Left renal pelvis (tissue), 4 donors: ENCODE results near the gene GINS1. TPM values are rescaled to one million over a fixed set of nuclear protein-coding genes. Genes with fewer than 3 reads are reported as not detected.
"Not testable (repeated sequence)": the region's sequence is repeated elsewhere in the genome, so short reads cannot be mapped to it uniquely, and the experiment has no call there.

Experiments used
- DNase-seq, 4 donors: peaks; one replicate each; pipeline ENCODE4 v3.0.0-alpha.2; 2013; ENCODE audit warnings: low read depth in 4 of 4, low spot score in 3 of 4
- polyA plus RNA-seq, 4 donors: library from polyadenylated mRNA; unstranded; fragments of 120-200 nt; gene quantifications; one replicate each; pipeline ENCODE4 v1.2.1, GENCODE V29; 2013; ENCODE audit not compliant: insufficient read length in 4 of 4

Gene GINS1
- polyA plus RNA-seq, 4 donors, result 11.6 to 21.4 (median 19.7) TPM

DNA sequence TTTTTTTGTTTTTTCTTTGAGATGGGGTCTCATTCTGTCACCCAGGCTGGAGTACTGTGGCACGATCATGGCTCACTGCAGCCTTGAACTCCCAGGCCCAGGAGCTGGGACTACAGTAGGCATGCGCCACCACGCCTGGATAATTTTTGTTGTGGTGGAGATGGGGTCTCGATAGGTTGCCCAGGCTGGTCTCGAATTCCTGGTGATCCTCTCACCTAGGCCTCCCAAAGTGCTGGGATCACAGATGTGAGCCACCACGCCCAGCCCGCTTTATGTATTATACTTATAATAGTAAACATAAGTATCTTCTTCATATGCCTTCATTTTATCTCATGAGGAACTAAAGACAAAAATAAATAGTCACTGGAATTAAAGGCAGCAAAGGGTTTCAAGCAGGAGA is 63.5 kb downstream of the GINS1 start:
- no peak for DNase-seq

DNA sequence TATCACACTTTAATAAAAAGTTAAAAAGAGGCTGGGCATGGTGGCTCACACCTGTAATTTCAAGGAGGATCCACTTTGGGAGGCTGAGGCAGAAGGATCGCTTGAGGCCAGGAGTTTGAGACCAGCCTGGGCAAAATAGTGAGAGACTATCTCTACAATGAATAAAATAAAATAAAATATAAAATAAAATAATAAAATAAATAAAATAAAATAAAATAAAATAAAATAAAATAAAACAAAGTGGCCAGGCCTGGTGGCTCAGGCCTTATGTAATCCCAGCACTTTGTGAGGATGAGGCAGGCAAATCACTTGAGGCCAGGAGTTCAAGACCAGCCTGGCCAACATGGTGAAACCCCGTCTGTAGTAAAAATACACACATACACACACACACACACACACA is 65.8 kb downstream of the GINS1 start:
- DNase-seq, result not testable (repeated sequence)

DNA sequence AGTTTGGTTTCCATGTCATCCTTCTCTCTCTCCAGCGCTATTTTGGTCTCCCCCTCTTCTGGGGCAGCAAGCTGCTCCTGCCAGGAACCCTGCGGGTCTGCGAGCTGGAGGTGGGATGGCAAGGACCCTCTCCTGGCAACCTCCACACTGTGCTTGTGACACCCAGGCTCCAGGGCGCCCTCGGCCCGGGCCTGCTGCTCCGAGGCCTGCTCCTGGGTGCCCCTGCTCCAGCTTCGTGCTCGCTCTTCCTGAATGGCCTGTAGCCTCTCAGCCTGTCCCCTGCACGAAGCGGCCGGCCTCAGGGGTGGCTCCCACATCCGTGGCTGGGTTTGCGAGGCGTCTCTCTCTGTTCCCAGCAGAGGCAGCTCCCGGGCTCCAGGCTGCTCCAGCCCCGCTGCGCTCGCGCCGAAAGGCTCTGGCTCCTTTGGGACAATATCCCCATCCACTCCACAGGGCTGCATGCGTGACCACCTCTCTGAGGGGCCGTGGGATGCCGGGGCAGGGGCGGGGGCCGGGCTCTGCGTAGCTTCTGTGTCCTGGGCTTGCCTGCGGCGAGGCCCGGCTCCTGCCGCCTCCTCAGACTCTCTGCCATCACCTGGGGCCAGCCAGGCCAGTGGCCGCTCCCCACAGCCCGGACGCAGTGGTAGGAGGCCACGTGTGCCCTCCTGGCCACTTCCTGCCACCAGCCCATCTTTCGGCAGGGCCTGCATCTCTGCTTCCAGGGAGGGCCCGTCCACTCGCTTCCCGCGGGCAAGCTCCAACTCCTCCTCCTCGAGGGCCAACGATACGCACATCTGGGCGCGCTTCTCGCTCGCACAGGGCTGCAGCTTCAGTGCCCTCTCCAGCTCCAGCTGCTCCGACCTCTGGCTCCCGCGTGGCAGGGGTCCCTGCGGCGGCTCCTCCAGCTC is 68.9 kb downstream of the GINS1 start:
- DNase-seq, result no peak

DNA sequence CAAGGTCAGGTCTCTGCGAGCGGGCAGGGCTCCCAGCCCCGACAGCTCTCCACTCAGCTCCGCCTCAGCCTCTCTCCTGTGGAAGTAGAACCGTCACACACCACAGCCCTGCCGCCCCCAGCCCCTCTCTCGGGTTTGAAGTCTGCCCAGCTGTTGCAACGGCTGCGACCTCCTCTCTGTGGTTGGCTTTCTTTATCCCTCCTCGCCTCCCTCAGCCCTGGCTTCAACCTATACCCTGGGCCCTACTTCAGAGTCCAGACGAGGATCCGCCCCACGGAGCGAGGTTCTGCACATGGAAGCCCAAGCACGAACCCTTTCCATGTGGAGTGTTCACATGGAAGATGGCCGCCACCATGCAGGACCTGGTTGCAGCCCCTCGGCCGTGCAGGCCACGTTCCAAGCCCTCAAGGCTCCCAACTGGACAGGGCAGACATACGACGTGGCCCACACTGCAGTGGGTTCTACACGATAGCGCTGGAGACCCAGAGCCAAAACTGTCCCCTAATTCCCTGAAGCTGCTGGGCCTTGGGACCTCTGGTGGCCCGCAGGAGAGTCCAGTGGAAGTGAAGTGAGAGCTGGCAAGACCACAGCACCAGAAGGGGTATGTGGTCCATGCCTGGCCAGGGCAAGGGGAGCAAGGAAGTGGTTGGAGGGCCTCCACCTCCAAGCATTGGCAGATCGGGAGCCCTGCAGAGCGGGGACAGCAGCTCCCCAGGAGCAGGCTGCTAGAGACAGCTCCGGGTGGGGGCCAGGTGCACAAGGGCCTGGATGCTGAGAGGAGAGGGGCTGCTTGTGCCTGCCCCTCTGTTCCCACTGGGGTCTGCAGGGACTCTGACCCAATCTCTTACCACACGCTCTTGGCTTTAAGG is 69.8 kb downstream of the GINS1 start:
- no peak for DNase-seq

DNA sequence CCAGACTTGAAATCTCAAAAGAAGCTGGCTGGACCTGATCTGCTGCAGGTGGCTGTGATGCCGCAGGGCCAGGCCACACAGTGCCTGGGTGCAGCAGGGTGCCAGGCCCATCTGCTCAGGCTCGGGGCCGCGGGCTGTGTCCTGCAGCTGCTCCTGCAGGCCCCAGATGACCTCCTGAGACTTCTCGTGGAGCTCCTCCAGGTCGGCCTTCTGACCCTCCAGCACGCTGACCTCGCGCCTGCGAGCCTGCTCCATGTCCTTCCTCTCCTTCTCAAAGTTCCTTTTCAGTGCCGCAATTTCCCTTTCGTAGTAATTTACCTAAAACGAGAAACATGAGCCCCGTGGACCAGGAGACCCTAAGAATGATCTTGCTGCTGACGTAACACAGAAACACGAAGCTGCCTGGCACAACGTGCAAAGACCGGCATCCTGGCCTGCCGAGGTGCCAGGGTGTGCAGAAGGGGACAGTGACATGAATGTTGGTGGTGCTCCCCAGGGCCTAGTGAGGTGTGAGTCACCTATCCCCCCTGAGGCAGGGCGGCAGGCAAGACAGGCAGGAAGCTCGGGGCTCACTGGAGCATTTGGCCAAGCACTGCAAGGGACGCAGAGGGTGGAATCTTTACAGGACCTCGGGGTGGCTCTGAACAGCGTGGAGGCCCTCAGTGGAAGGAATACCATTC is 71.6 kb downstream of the GINS1 start:
- no peak for DNase-seq

DNA sequence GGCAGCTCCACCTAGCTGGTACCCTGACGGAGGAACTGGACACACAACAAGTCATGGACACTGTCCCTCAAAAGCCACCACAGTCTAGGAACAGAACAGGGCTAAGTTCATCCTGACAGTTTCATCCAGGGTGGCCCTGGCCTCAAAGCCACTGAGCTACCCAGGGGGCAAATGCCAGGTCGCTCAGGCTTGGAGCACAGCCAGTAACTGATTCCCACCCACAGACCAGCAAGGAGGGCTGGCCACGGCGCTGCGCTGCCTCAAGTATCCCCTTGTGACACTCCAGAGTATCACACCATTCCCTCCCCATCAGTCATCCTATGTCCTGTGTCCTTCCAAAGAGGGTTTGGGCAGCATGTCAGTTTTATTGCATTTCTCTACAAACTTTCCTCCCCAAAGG is 72.2 kb downstream of the GINS1 start:
- DNase-seq, result no peak

DNA sequence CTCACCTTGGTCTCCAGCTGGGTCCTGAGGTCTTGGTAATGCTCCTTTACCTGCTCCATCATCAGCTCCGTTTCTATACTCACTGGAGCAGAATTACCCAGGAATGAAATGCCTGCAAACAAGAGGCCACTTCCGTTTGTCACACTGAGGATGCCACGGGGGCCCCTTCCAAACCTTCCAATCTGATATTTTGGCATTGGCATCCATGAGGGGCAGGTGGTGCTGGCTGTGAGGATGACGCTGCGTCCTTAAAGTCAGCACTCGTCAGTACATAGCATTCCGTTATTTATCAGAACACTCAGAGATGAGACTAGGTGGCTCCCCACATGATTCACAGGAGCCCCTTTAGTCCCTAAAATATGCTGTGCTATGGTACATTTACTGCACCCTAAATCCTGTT is 72.7 kb downstream of the GINS1 start:
- DNase-seq, result no peak

DNA sequence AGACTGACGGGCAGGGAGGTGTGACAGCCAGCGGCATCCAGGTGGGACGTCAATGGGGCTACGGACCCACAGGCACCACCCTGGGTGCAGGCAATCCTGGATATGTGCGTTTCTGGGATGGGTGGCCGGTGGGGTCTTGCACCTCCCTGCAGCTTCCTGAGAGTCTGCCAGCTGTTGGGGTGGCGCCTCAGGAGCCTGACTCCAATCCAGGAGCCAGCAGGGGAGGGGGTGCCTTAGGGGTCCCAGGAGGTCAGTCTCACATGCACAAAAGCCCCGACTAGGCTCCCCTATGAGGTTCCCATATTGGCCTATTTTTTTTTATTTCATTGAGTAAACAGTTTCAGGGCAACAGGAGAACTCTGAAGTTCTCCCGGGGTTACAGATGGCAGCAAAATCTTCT is 73.3 kb downstream of the GINS1 start:
- no peak for DNase-seq

DNA sequence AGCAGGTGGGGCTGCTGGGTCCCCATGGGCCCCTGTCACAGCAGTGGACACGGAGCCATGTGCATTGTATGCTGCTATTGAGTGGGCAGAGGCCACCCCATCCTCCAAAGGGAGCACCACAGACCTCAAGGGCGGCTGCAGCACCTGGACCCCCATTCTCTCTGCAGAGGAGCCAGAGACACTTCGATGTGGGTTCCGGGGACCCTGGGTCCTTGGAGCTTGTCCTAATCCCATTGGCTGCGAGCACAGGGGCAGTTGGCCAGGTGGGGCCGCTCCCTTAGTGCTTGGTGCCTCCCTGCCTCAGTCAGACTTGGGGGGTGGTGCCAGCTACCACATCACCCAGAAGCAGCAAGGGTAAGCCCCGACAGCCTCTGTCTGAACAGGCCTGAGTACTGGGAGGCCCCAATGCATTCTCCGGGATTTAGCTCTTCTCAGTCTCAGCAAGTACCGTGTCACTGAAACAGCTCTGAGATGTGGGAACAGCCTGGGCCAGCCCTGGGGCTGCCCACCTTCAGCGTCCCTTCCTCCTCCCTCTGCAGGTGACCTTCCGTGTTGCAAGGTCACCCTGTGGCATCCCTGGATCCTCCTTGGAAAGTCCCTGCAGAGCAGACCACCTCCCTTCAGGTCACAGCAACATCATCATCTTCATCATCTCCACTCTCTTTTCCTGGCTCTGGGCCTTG is 73.9 kb downstream of the GINS1 start:
- DNase-seq, result no peak

DNA sequence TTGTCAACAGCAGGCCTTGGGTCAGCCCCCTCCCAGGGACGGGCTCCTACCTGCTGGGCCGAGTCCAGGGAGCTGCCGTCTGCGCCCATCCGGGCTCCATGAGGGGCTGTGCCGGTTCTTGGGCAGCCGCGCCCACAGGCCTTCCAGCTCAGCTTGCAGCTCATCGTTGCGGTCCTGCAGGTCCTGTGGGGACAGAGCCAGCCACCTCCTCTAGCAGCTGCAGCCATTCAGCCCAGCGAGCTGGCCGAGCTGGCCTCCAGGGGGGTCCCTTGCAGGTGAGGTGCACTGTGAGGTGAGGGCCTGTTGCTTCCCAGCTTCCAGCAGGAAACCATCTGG is 74.4 kb downstream of the GINS1 start:
- no peak for DNase-seq

DNA sequence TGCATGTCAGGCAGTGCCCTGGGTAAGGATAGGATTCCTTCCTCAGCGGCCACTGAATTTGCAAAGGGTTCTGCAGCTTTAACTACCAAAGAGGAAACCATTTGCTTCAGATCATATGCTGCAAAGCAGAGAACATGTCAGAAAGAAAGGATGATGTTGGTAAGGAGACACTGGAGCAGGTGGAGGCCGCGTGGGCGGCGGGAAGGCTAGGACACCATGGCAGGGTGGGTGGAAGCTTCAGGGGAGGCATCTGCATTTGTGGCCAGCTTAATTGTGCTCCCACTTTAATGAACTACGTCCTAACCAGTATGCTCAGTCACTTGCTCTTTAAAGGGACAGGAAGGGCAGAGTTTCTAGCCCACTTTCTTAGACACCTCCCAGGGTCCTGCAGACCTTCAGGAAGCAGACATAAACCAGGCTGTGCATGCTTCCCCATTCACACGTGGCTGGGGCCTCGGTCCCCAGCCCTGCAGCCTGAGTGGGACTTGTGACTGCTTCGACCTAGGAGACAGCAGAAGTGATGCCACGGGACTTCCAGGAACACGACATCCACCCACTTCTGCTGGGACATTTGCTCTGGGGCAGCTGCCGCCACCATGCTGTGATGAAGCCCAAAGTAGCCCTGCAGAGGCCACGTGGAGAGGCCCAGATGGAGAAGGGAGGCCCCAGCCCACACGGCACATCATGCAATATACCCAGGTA is 76.1 kb downstream of the GINS1 start:
- DNase-seq, result no peak

DNA sequence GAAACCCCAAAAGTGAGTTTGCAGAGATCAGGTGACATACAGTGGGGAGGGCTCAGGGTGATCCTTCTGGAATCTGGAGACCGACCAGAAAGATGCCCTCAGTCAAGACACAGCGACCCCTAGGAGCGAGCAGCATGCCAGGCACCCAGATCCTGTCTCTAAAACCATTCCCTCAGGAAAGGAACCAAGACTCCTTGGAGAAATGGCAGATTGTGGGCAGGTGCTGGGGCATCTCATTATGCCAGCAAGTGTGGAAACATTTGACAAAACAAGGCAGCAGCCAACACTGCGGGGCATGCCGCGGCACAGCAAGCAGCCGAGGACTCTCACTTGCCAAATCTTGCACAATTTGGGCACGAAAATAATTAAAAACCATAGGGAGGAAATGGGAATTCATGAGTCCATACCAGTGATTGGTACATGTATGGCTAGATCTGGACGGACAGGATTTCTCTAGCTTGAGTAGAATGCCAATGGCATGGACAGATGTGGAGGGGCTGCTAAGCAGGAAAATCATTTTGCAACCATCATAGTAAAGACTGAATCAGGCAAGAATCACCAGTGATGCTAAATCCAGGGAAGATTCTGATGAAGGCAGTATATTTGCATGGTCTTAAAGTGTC is 76.9 kb downstream of the GINS1 start:
- no peak for DNase-seq

DNA sequence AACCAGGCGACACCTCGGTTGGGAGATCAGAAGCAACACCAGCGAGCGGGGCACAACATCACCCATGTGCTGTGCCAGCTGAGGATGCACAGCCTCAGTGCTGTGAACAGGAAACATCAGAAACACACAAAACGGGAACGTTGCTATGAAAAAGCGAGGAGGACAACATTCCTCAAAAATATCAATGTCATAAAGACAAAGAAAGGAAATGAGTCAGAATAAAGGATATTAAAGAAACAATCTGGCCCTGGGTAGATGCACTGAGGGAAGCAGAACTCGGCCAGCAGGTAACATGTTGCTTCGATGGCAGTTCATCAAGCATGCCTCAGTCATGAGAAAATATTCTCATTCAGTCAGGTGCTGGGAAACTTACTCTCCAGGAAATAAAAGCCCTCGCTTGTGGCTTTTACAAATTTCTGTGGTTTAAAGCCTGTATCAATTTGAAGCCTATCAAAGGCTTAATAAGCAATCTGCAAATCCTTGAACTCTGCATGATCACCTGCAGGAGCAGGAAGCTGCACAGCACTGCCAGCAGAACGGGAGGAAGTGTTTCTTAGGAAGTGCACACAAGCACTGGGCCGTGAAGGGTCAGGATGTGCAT is 77.5 kb downstream of the GINS1 start:
- DNase-seq, result no peak

DNA sequence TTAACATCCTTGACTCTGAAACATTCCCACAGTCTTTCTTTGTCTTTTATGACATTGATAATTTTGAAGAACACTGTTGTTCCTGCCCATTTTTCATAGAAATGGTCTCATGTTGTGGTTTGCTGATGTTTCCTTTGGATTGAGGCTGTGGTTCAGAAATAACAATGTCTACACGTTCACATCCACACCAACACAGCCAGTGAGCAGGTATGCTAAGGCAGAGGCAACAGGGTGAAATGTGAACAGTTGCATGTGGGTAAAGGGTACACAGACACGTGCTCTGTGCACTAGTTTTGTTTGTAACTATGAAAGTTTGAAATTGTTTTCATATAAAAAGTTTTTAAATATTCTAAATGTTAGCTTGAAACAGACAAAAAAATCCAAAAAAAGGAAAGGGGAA is 78.4 kb downstream of the GINS1 start:
- DNase-seq, result no peak

DNA sequence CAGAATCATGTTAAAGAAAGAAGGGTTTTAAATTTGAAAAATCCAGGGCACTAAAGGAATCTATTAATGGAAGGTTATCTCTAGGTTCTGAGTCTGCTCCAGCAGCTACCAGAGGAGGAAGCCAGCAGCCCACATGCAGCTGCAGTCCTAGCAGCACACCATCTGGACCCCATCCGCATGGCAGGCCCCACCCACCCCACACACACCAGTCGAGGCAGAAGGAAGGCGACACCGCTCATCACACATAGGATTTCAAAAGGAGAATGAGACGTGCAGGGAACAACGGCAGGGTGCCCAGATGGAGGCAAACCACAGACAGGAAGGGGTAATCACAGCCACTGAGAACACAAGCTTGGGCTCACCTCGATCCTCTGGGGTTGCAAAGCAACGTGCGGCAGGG is 78.9 kb downstream of the GINS1 start:
- DNase-seq, result no peak

DNA sequence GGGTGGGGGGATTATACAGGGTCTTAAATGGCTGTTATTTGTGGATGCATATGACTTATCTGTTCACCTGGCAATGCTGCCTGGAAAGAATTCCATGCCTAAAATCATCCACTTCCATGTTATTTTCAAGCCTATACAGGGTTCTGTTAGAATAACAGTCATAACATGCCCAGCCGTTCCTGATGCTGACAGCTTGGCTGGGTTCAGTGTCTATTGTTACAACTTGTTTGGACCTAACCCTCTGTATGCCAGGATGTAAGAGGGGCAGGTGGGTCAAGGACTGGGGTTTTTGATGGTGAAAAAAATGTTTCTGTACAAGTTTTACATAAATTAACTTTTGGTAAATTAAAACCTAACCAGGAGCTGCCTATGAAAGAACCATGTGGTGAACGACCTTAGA is 79.8 kb downstream of the GINS1 start:
- no peak for DNase-seq

DNA sequence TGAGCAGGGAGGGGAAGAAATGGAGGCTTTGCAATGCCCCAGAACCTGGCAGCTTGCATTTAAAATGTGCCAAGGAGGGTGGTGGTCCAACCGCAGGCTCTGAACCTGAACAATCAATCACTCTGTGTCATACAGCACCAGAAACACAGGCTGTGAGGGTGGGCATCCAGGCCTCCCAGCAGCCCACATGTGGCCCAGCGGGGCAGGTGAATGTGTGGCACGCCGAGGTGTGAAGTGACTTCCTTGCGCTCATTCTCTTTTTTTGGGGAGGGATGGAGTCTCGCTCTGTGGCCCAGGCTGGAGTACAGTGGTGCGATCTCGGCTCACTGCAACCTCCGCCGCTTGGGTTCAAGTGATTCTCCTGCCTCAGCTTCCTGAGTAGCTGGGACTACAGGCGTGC is 80.5 kb downstream of the GINS1 start:
- DNase-seq, result no peak

DNA sequence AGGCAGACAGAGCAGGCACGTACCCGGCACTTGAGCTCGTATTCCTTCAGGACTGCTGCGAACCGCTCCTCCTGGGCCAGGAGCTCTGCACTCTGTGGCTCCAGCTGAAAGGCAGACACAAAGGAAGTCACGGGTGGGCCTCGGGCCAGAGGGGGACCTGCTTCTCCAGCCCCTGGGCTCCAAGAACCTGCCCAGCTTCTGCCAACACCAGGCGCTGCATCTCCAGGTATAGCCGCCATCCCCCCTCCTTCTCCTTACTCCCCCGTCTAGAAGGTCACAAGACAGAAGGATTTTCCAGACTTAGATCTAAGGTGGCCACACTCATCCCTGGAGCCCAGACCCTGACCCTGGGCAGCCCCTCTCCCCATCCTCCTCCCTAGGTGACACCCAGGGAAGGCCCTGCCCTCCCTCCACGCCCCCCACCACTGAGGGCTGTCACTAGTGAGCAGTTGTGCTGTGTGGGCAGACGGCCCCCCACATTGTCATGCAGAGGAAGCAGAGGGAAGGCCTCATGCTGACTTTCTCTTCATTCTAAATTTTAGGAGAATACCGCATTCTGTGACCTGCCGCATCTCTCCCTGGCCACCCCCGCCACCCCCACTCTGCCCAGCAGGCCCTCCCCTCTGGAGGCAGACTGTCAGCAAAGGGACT is 81.9 kb downstream of the GINS1 start:
- DNase-seq, result no peak
